ENCODE data around the gene TSPEAR. TPM values are rescaled to one million over a fixed set of nuclear protein-coding genes. Genes with fewer than 3 reads are reported as not detected.

Gene TSPEAR
- total RNA-seq, 4 donors from 2014 or later, result not detected

DNA sequence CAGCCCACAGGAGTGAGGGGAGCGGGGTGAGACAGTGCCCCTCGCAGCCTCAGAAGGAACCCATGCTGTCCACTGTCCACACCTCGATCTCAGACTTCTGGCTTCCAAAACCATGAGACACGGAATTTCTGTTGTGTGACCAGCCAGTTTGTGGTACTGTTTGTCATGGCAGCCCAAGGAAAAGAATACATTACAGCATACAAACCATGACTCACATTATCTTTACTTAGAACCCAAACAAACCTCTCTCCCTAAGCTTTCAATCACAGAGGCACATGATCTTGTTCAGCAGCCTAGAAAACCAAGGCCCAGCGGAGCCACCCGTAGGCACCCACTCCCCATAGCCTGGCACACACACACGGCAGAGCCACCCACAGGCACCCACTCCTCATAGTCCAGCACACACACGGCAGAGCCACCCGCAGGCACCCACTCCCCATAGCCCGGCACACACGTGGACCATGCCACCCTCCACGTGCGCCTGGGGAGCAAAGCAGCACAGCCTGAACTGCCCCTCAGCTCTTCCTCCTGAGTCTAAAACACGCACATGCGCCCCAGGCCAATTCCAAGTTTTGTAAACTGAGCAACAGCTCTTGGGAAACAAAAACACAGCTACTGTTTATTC is 138.3 kb downstream of the TSPEAR start:
- whole genome bisulfite sequencing, 2 donors, result 82 to 83% methylated on average over 15 of the region's 15 CpGs

DNA sequence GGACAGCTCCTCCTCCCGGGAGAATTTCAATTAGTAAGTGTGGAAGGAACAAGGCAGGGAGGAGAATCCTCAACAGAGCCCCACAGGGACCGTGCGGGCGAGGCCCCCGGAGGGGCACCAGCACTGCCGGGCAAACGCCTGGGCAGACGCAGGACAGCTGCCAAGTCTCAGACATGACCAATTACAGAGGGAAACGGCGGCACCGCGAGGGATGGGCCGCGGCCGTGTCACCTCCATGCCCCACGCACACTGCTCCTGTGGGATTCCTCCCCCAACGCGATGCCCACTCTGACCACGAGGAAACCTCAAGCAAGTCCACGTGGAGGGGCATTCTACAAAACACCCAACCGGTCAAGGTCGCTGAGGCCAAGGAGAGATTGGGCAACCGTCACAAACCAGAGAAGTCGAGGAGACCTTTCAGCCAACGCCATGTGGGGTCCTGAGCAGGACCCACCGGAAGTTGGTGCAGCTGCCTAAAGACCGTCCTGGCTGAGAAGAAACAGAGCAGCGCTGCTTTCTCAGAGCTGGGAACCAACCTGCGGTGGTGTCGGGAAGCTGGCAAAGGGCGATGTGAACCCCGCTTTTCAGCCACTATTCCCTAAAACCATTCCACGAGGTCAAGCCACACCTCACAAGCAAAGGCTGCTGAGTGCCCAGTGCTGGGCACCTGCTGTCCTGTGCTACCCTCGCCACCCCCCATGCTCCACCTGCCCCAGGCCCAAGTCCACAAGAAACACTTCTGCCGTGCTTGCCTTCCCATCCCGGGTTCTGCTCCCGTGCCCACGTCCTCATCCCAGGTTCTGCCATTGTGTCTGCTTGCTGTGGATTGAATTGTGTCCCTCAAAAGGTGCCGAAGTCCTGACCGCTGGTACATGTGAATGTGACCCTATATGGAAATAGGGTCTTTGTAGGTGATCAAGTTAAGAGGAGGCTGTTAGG is 139.3 kb downstream of the TSPEAR start:
- Histone ChIP-seq H3K36me3 (no peaks in the 10 kb centered on the region), H3K9me3 (peaks cover 0 to 38% (median 0%) of the 10 kb centered on the region in 4 donors), H3K27ac (no peak overlapping the region), H3K27me3 (no peaks in the 10 kb centered on the region), H3K4me3 (no peak overlapping the region), H3K4me1 (no peaks in the 10 kb centered on the region)
- DNase-seq (ENCODE audit: low spot score in 2 of 2), result no peak
- TF ChIP-seq, protein P1, sequence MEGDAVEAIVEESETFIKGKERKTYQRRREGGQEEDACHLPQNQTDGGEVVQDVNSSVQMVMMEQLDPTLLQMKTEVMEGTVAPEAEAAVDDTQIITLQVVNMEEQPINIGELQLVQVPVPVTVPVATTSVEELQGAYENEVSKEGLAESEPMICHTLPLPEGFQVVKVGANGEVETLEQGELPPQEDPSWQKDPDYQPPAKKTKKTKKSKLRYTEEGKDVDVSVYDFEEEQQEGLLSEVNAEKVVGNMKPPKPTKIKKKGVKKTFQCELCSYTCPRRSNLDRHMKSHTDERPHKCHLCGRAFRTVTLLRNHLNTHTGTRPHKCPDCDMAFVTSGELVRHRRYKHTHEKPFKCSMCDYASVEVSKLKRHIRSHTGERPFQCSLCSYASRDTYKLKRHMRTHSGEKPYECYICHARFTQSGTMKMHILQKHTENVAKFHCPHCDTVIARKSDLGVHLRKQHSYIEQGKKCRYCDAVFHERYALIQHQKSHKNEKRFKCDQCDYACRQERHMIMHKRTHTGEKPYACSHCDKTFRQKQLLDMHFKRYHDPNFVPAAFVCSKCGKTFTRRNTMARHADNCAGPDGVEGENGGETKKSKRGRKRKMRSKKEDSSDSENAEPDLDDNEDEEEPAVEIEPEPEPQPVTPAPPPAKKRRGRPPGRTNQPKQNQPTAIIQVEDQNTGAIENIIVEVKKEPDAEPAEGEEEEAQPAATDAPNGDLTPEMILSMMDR (IDR thresholded peaks at IDR 0.05), result no peak
- TF ChIP-seq EP300 (IDR thresholded peaks at IDR 0.05) (no peak), POLR2A (IDR thresholded peaks at IDR 0.05) (no peak)
- WGBS, 2 donors, result 90% methylated on average over 40 of the region's 40 CpGs

More for the DNA sequence above, 138.3 kb downstream of the TSPEAR start:
- Histone ChIP-seq H3K36me3 (no peaks in the 10 kb centered on the region), H3K4me1 (no peaks in the 10 kb centered on the region), H3K9me3 (peaks cover 0 to 45% (median 0%) of the 10 kb centered on the region in 4 donors), H3K27me3 (no peaks in the 10 kb centered on the region), H3K4me3 (no peak overlapping the region), H3K27ac (no peak overlapping the region)
- no peak for DNase-seq (ENCODE audit: low spot score in 2 of 2)
- TF ChIP-seq EP300 (IDR thresholded peaks at IDR 0.05) (no peak), POLR2A (IDR thresholded peaks at IDR 0.05) (no peak)
- TF ChIP-seq, protein P1 (IDR thresholded peaks at IDR 0.05), result no peak

DNA sequence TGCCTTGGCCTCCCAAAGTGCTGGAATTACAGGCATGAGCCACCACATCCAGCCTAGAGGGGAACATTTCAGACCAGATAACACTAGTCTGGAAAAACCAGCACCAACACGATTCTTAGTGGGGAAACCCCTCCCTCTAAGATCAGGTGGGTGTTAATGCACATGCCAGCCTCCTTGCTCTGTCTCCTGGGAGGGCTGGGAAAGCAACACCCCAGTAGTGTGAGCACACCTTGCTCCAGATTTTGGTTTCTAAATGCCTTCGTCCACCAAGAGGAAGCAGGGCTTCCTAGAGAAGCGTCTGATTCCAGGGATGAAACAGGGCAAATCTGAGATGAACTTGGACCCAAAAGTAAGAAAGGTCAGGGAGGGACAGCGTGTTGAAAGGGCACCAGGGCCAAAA is 140.1 kb downstream of the TSPEAR start:
- TF ChIP-seq POLR2A (IDR thresholded peaks at IDR 0.05) (no peak), EP300 (IDR thresholded peaks at IDR 0.05) (no peak)
- TF ChIP-seq, protein P1 (IDR thresholded peaks at IDR 0.05), result no peak
- Histone ChIP-seq H3K27me3 (no peaks in the 10 kb centered on the region), H3K4me3 (no peak overlapping the region), H3K9me3 (peaks cover 0 to 30% (median 0%) of the 10 kb centered on the region in 4 donors), H3K4me1 (no peaks in the 10 kb centered on the region), H3K36me3 (no peaks in the 10 kb centered on the region), H3K27ac (no peak overlapping the region)
- no peak for DNase-seq (ENCODE audit: low spot score in 2 of 2)
- 62 to 86% methylated on average over 3 to 4 of the region's 4 CpGs for WGBS, 2 donors

DNA sequence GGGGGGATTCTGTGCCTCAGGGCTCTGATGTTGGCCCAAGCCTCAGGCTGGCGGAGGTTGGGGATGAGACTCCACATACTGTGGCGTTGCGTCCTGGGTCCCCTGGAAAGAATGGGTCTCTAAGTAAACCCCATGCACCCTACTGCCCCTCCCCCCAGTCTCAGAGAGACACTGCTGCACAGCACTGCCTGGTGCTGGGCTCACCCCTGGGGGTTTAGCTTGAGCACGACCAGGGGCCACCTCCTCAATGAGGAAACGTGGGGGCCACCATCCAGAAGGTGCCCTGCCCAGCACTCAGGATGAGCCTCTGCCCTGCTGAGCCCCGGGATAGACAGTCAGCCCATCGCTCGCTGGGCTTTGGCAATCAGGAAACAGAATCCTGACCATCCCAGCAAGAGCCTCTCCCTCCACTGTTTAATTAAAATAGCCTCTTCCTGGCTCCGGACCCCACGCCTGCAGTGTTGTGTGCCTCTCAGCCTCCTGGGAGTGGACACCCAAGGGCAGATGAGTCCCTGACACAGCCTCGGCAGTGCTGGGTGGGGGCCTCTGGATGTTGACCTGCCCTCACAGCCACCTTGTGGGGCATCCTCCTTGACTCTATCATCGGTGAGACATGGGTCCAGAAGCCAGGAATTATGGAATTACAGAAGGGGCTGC is 141.4 kb downstream of the TSPEAR start:
- TF ChIP-seq EP300 (IDR thresholded peaks at IDR 0.05) (no peak), POLR2A (IDR thresholded peaks at IDR 0.05) (no peak)
- TF ChIP-seq, protein P1 (IDR thresholded peaks at IDR 0.05), result no peak
- H3K4me1 ChIP-seq, result no peaks in the 10 kb centered on the region
- no peak overlapping the region for H3K27ac ChIP-seq
- peaks cover 0 to 21% (median 0%) of the 10 kb centered on the region in 4 donors for H3K9me3 ChIP-seq
- no peaks in the 10 kb centered on the region for H3K27me3 ChIP-seq
- 77 to 81% methylated on average over 11 of the region's 12 CpGs for WGBS, 2 donors
- H3K4me3 ChIP-seq, result no peak overlapping the region
- DNase-seq (ENCODE audit: low spot score in 2 of 2), result no peak
- no peaks in the 10 kb centered on the region for H3K36me3 ChIP-seq
